Colonic mucosa (tissue), 4 donors: ENCODE data around the gene FGF14. TPM values are rescaled to one million over a fixed set of nuclear protein-coding genes. Genes with fewer than 3 reads are reported as not detected.

Experiments used
- DNase-seq: peaks from one replicate; pipeline ENCODE4 v3.0.0-alpha.2; 2020
- H3K27ac ChIP-seq: fragments of 200-600 bp; one replicate; pipeline ENCODE4 v1.8.0; 2021
- H3K27me3 ChIP-seq: fragments of 200-600 bp; one replicate; pipeline ENCODE4 v1.8.0; 2021
- H3K36me3 ChIP-seq: fragments of 200-600 bp; one replicate; pipeline ENCODE4 v1.8.0; 2021
- H3K4me1 ChIP-seq: fragments of 200-600 bp; one replicate; pipeline ENCODE4 v1.8.0; 2021; ENCODE audit warnings: mild to moderate bottlenecking
- H3K4me3 ChIP-seq: fragments of 200-600 bp; one replicate; pipeline ENCODE4 v1.8.0; 2021
- H3K9ac ChIP-seq, 2 donors: one replicate each; pipeline ENCODE4 v1.7.0; 2013; ENCODE audit warnings: control low read depth in 2 of 2, low read depth in 2 of 2, low read length in 2 of 2
- H3K9me3 ChIP-seq: fragments of 200-600 bp; one replicate; pipeline ENCODE4 v1.8.0; 2021
- intact Hi-C: fragments of 100-400 bp; cut with DNase I; formaldehyde crosslinking; loops from one replicate; pipeline ENCODE4 v1.14.1; 2022
- total RNA-seq, 2 donors: library from RNA; stranded (reverse); fragmentation: NEBNext Ultra II Directional in 1 of 2; extraction: Animal tissue kit (Norgen Biotek cat#: 25700) in 1 of 2; gene quantifications; one replicate each; pipeline ENCODE4 v1.2.1, GENCODE V29; 2021
- TF ChIP-seq, protein P1 (sequence below): fragments of 200-600 bp; IDR thresholded peaks from one replicate; pipeline ENCODE4 v1.8.0; 2022; ENCODE audit warnings: antibody characterized with exemption, mild to moderate bottlenecking
- donor health status: healthy.
- donor health status: DM: no; HTN: no; CAD: no.
- donor health status: DM: no; HTN: no; CAD: no.

Gene FGF14
- total RNA-seq, 2 donors from 2014 or later, result 0.62 to 0.85 TPM

DNA sequence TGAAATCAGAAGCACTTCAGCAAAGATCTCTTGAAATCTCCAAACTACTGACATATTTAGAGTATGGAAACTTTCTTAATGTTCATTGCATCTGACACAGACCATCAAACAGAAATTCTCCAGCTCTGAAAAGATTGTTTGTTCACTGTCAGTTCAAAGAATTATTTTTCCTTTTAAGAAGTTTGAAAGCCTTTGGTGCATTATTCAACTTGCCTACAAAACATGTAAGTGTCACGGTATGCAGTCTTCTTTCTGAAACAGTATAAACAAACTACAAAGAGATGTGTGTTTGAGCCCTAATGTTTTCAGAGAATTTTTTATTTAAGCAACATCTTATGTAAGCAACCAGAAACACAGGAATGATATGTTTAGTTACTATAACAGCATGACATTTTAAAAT lies 125.4 kb downstream of the FGF14 start:
- H3K27me3 ChIP-seq, result no peaks in the 10 kb centered on the region
- H3K27ac ChIP-seq, result no peak overlapping the region
- no peak overlapping the region for H3K4me3 ChIP-seq
- H3K9ac ChIP-seq, result no peak overlapping the region
- H3K9me3 ChIP-seq, result no peaks in the 10 kb centered on the region
- H3K36me3 ChIP-seq, result no peaks in the 10 kb centered on the region
- no peaks in the 10 kb centered on the region for H3K4me1 ChIP-seq
- TF ChIP-seq, protein P1, sequence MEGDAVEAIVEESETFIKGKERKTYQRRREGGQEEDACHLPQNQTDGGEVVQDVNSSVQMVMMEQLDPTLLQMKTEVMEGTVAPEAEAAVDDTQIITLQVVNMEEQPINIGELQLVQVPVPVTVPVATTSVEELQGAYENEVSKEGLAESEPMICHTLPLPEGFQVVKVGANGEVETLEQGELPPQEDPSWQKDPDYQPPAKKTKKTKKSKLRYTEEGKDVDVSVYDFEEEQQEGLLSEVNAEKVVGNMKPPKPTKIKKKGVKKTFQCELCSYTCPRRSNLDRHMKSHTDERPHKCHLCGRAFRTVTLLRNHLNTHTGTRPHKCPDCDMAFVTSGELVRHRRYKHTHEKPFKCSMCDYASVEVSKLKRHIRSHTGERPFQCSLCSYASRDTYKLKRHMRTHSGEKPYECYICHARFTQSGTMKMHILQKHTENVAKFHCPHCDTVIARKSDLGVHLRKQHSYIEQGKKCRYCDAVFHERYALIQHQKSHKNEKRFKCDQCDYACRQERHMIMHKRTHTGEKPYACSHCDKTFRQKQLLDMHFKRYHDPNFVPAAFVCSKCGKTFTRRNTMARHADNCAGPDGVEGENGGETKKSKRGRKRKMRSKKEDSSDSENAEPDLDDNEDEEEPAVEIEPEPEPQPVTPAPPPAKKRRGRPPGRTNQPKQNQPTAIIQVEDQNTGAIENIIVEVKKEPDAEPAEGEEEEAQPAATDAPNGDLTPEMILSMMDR, result no peak
- intact Hi-C loops, result no loop called here
- DNase-seq, result no peak

DNA sequence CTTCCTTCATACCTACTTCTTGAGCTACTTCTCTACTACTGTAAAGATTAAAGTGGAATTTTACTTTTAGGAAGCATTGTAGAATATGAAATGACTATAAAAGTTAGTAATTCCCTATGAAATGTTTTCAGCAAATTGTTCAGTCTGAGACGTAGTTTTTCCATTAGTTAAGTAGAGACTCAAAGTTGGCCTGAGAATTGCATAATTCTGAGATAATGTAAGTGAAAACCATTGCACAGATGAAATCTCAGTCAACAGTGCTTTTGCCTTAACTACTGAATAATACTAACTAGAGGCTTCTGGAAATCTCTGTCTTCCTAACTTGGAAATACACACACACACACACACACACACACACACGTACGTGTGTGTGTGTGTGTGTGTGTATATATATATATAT lies 125.9 kb downstream of the FGF14 start:
- TF ChIP-seq, protein P1, result no peak
- Histone ChIP-seq H3K4me1 (no peaks in the 10 kb centered on the region), H3K9ac (no peak overlapping the region), H3K4me3 (no peak overlapping the region), H3K9me3 (no peaks in the 10 kb centered on the region), H3K27me3 (no peaks in the 10 kb centered on the region), H3K27ac (no peak overlapping the region), H3K36me3 (no peaks in the 10 kb centered on the region)
- intact Hi-C loops, result no loop called here
- DNase-seq, result no peak

DNA sequence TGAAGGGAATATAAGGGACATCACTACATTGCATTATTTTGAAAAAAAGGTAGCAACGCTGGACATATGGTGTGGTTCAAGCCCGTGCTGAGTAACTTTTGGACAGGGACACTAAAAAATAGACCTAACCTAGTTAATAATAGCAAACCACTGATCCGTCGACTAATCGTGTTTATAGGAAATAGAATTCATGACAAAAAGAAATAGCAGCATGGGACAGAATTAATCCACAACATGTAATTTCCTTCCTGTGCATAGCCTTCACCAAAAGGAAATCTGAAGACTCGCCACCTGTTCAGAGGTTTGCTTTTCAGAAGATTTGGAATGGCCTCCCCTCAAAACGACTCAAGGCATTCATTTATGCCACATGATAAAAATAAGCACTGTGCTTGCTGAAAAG lies 128.7 kb downstream of the FGF14 start:
- TF ChIP-seq, protein P1, result no peak
- intact Hi-C loops, result no loop called here
- no peak overlapping the region for H3K27ac ChIP-seq

DNA sequence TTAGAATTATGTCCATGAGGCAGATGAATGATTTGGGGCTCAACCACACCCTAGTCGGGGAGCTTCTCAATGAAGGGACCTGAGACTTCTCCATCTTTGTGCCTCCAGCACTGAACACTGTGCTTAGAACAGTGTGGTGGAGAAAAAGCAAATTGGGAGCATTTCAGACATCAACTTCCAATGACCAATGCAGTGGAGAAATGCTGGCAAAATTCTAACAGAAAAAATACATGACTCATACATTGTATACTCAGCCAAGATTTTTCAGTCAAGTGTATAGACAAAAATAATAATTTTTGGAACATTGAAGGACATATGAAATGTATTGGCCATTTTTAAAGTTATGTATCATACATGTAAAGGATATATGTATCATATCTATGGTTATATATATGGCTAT lies 134.7 kb downstream of the FGF14 start:
- intact Hi-C loops, result no loop called here
- Histone ChIP-seq H3K27me3 (no peaks in the 10 kb centered on the region), H3K4me3 (no peak overlapping the region), H3K36me3 (no peaks in the 10 kb centered on the region), H3K9me3 (no peaks in the 10 kb centered on the region), H3K4me1 (no peaks in the 10 kb centered on the region), H3K27ac (no peak overlapping the region), H3K9ac (no peak overlapping the region)
- no peak for DNase-seq
- TF ChIP-seq, protein P1, result no peak

More for the DNA sequence above, 128.7 kb downstream of the FGF14 start:
- Histone ChIP-seq H3K36me3 (no peaks in the 10 kb centered on the region), H3K9ac (no peak overlapping the region), H3K27me3 (no peaks in the 10 kb centered on the region), H3K4me1 (no peaks in the 10 kb centered on the region), H3K9me3 (no peaks in the 10 kb centered on the region), H3K4me3 (no peak overlapping the region)
- DNase-seq, result no peak

DNA sequence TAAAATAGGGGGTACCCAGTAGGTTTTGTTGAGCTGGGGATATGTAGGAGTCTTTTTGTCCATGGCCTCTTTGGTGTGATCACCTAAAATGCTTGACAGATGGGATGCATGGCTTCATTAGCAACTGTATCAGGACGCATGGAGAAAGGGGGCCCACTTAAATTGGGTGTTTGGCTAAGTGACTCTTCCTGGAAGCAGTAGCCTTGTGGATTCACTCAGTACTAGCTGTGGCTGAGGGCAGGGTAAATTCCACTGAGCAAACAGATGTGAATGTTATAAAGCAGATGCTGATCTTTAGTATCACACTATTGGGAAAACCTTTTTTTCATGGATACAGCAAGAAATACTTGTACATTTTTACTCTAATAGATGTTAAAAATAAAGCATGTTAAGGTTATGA lies 140.0 kb downstream of the FGF14 start:
- Histone ChIP-seq H3K27ac (no peak overlapping the region), H3K4me1 (no peaks in the 10 kb centered on the region), H3K4me3 (no peak overlapping the region), H3K9ac (no peak overlapping the region), H3K9me3 (no peaks in the 10 kb centered on the region), H3K36me3 (no peaks in the 10 kb centered on the region), H3K27me3 (no peaks in the 10 kb centered on the region)
- intact Hi-C loops, result no loop called here
- no peak for DNase-seq
- TF ChIP-seq, protein P1, result no peak

DNA sequence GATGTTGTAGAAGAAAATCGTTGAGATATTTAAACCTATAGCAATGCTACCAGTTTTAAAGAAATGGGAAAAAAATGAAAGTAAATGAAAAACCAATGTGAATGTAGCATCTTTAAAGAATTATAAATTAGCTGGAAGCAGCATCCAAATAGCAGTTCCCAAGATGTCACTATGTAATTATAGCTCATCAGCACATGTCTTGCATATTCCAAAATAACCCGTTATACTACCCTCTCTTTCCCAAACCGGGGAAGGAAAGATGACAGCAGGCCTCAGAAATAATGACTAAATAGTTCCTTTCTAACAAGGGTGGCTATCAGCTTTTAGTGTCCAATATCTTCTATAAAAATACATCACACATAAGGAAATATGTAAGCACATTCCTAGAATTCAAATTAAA lies 140.5 kb downstream of the FGF14 start:
- intact Hi-C loops, result no loop called here
- Histone ChIP-seq H3K4me3 (no peak overlapping the region), H3K9ac (no peak overlapping the region), H3K27me3 (no peaks in the 10 kb centered on the region), H3K27ac (no peak overlapping the region), H3K4me1 (no peaks in the 10 kb centered on the region), H3K9me3 (no peaks in the 10 kb centered on the region), H3K36me3 (no peaks in the 10 kb centered on the region)
- TF ChIP-seq, protein P1, result no peak
- no peak for DNase-seq
